Keratinocyte (primary cell): Measurements from ENCODE around the gene GPC3. TPM values are rescaled to one million over a fixed set of nuclear protein-coding genes. Genes with fewer than 3 reads are reported as not detected.

Source experiments
- DNase-seq: peaks from one replicate; pipeline ENCODE4 v3.0.0-alpha.2; 2011; ENCODE audit warnings: low read depth, missing footprints, low spot score
- FAIRE-seq: peaks from 2 replicates; lab custom pipeline; 2011; peaks lifted over from hg19 to GRCh38; lab: Jason Lieb, UNC
- H2AFZ ChIP-seq: 2 replicates; pipeline ENCODE4 v1.6.0; 2012; ENCODE audit warnings: low read length, control low read depth, inconsistent platforms; ENCODE audit not compliant: control insufficient read depth
- H3K27ac ChIP-seq: 2 replicates; pipeline ENCODE4 v1.5.1; 2011; ENCODE audit warnings: low read length; ENCODE audit not compliant: control insufficient read depth, insufficient read depth
- H3K27me3 ChIP-seq: 3 replicates; pipeline ENCODE4 v1.6.0; 2011; ENCODE audit warnings: low read length; ENCODE audit not compliant: control insufficient read depth, insufficient read depth; ENCODE audit errors: extremely low read depth
- H3K36me3 ChIP-seq, 2 experiments: 2 replicates in 1 of 2; 3 replicates in 1 of 2; pipeline ENCODE4 v1.5.1; 2011; ENCODE audit warnings: low read length in 2 of 2, mild to moderate bottlenecking in 1 of 2; ENCODE audit not compliant: control insufficient read depth in 2 of 2, insufficient read depth in 2 of 2; ENCODE audit errors: extremely low read depth in 1 of 2
- H3K4me1 ChIP-seq: 3 replicates; pipeline ENCODE4 v1.5.1; 2011; ENCODE audit warnings: low read length; ENCODE audit not compliant: control insufficient read depth, insufficient read depth; ENCODE audit errors: extremely low read depth
- H3K4me2 ChIP-seq: 3 replicates; pipeline ENCODE4 v1.6.0; 2011; ENCODE audit warnings: low read depth, low read length; ENCODE audit not compliant: control insufficient read depth, insufficient read depth; ENCODE audit errors: extremely low read depth
- H3K4me3 ChIP-seq, 3 experiments: fragments of 200-600 bp in 1 of 3; sonication (generic) in 1 of 3; 2 replicates in 2 of 3; 3 replicates in 1 of 3; pipeline ENCODE4 v1.5.1; 2011 to 2016; ENCODE audit warnings: low read length in 3 of 3, mild to moderate bottlenecking in 3 of 3, control low read depth in 2 of 3, inconsistent platforms in 1 of 3, low read depth in 1 of 3, mixed read lengths in 1 of 3, mixed run types in 1 of 3, moderate library complexity in 1 of 3; ENCODE audit not compliant: control insufficient read depth in 2 of 3, insufficient read depth in 2 of 3; ENCODE audit errors: extremely low read depth in 1 of 3
- H3K79me2 ChIP-seq: 2 replicates; pipeline ENCODE4 v1.6.0; 2012; ENCODE audit warnings: low read length; ENCODE audit not compliant: control insufficient read depth, insufficient read depth
- H3K9ac ChIP-seq: 3 replicates; pipeline ENCODE4 v1.6.0; 2011; ENCODE audit warnings: low read length; ENCODE audit not compliant: control insufficient read depth, insufficient read depth; ENCODE audit errors: extremely low read depth
- H3K9me1 ChIP-seq: 3 replicates; pipeline ENCODE4 v1.6.0; 2011; ENCODE audit warnings: low read length; ENCODE audit not compliant: control insufficient read depth, insufficient read depth; ENCODE audit errors: extremely low read depth
- H3K9me3 ChIP-seq: 2 replicates; pipeline ENCODE4 v1.5.1; 2012; ENCODE audit warnings: low read depth, low read length; ENCODE audit not compliant: control insufficient read depth
- H4K20me1 ChIP-seq: 3 replicates; pipeline ENCODE4 v1.6.0; 2011; ENCODE audit warnings: low read length; ENCODE audit not compliant: control insufficient read depth, insufficient read depth; ENCODE audit errors: extremely low read depth
- EZH2 ChIP-seq: IDR thresholded peaks from one replicate; pipeline ENCODE4 v1.6.1; 2012; ENCODE audit warnings: inconsistent platforms, mild to moderate bottlenecking, low read length, moderate library complexity
- dilution Hi-C: fragments of 300-500 bp; cut with MboI; formaldehyde crosslinking; loops from one replicate; pipeline ENCODE4 v1.7.0; 2020; ENCODE audit warnings: low sequenced_read_pairs; ENCODE audit not compliant: extremely low pct_ligation_motif_present
- polyA plus RNA-seq, 5 experiments: library from polyadenylated mRNA; depleted of rRNA in 3 of 5; stranded (reverse) in 3 of 5; stranded (forward) in 1 of 5; unstranded in 1 of 5; fragments of >200 nt; gene quantifications; 1 replicate in 1 of 5; 2 replicates in 3 of 5; 3 replicates in 1 of 5; pipeline versions ENCODE4 v1.2.1 to v1.2.3, GENCODE V29; 2011 to 2012; ENCODE audit warnings: missing spikeins in 2 of 5, low read depth in 1 of 5, low replicate concordance in 1 of 5
- TF ChIP-seq, protein P1 (sequence below), 3 experiments: IDR thresholded peaks in 1 of 3; conservative IDR thresholded peaks in 1 of 3; optimal IDR thresholded peaks in 1 of 3; 2 replicates in 2 of 3; 3 replicates in 1 of 3; pipeline versions ENCODE3 to v1.5.1; 2011; ENCODE audit warnings: low read length in 3 of 3, mild to moderate bottlenecking in 3 of 3, moderate library complexity in 2 of 3, control low read depth in 1 of 3, inconsistent platforms in 1 of 3; ENCODE audit not compliant: insufficient read depth in 2 of 3; ENCODE audit errors: extremely low read depth in 1 of 3

Gene GPC3
- polyA plus RNA-seq, 1 donor (not counting 4 experiments of a cell fraction or from before 2014, with no cell fraction given): 0.03 TPM

DNA sequence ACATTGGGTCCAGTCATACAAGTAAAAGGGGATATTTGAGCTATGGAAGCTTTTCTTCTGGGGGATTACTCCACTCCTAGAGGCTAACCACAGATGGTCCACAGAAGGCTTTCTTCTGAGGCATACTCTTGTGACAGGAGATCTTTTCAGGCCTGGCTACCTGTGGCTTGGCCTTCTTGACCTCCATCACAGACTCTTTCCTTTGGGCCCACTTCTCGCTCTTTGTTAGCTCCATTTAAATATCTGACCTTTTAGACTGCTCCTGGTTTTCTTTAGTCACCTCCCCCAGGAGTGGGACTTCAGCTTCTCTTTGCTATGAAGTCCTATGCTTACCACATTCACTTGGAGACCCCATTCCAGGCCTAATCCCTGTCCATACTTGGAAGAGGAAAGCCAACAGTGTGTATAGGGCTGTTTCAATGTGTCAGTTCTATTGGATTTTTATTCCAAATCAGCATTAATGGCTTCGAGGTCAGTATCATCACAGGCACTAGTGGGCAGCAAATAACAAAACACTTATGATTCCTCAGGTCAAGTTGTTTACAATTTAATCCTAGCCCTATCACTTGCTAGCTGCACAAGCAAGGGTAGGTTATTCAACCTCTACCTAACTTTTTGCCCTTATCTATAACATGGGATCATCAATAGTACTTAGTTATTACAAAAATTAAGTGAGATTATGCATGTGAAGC lies 26.3 kb downstream of the GPC3 start:
- Histone ChIP-seq H3K36me3 (no peaks in the 10 kb centered on the region), H3K27me3 (no peaks in the 10 kb centered on the region), H3K4me3 (no peak overlapping the region), H3K9ac (no peak overlapping the region), H3K4me2 (no peak overlapping the region), H2AFZ (no peak overlapping the region), H3K9me1 (no peaks in the 10 kb centered on the region), H3K79me2 (no peaks in the 10 kb centered on the region), H3K9me3 (no peaks in the 10 kb centered on the region), H4K20me1 (no peaks in the 10 kb centered on the region), H3K27ac (no peak overlapping the region), H3K4me1 (no peaks in the 10 kb centered on the region)
- FAIRE-seq (no peak), DNase-seq (no peak)
- dilution Hi-C loops: no loop called here
- TF ChIP-seq, protein P1, sequence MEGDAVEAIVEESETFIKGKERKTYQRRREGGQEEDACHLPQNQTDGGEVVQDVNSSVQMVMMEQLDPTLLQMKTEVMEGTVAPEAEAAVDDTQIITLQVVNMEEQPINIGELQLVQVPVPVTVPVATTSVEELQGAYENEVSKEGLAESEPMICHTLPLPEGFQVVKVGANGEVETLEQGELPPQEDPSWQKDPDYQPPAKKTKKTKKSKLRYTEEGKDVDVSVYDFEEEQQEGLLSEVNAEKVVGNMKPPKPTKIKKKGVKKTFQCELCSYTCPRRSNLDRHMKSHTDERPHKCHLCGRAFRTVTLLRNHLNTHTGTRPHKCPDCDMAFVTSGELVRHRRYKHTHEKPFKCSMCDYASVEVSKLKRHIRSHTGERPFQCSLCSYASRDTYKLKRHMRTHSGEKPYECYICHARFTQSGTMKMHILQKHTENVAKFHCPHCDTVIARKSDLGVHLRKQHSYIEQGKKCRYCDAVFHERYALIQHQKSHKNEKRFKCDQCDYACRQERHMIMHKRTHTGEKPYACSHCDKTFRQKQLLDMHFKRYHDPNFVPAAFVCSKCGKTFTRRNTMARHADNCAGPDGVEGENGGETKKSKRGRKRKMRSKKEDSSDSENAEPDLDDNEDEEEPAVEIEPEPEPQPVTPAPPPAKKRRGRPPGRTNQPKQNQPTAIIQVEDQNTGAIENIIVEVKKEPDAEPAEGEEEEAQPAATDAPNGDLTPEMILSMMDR (optimal IDR thresholded peaks at IDR 0.05 in 1 of 3, IDR thresholded peaks at IDR 0.05 in 1 of 3, conservative IDR thresholded peaks at IDR 0.05 in 1 of 3; ENCODE audit: extremely low read depth in 1 of 3, insufficient read depth in 2 of 3, low read length in 3 of 3): no peak

DNA sequence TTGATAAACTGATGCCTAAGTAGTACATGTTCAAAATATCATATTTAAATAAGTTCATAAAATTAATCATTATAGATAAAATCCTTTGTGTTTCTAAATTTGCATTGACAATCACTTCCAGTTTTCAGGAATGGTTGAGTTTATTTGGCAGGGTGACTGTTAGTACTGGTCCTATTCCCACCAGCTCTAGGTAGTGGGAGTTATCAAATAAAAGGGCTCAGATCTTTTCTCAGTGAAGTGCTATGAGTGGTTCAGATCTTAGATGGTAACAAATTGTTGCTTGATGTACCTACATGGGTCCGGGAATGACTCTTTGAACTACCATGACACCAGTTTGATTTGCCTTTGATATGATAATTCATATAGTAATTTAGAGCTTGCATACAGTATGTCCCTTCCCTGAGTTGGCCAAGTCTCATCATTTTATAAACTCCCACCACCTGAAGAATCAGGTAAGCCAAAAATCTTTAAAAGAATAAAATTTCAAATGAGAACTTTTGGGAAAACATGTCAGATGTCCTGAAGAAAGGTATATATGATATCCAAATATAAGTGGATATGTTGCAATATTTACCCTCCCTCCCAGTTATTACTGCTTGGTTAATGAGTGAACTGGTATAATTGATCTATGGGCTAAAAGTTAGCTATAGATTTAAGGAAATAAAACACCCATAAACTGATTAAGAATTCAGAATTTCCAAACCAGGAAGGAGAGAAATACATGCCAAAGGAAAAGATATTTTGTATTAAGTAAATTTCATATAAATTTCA lies 28.6 kb downstream of the GPC3 start:
- Histone ChIP-seq H3K9me1 (no peaks in the 10 kb centered on the region), H3K4me3 (no peak overlapping the region), H3K4me2 (no peak overlapping the region), H3K36me3 (no peaks in the 10 kb centered on the region), H3K27me3 (no peaks in the 10 kb centered on the region), H3K79me2 (no peaks in the 10 kb centered on the region), H3K27ac (no peak overlapping the region), H3K4me1 (no peaks in the 10 kb centered on the region), H3K9ac (no peak overlapping the region), H3K9me3 (no peaks in the 10 kb centered on the region), H2AFZ (no peak overlapping the region), H4K20me1 (no peaks in the 10 kb centered on the region)
- no peak for DNase-seq
- TF ChIP-seq, protein P1 (optimal IDR thresholded peaks at IDR 0.05 in 1 of 3, IDR thresholded peaks at IDR 0.05 in 1 of 3, conservative IDR thresholded peaks at IDR 0.05 in 1 of 3; ENCODE audit: extremely low read depth in 1 of 3, insufficient read depth in 2 of 3, low read length in 3 of 3): no peak
- no peak for TF ChIP-seq EZH2
- FAIRE-seq: no peak
- dilution Hi-C loops: no loop called here
